Upper lobe of right lung (tissue), 1 donor: ENCODE data around the gene ANKS3. TPM values are rescaled to one million over a fixed set of nuclear protein-coding genes. Genes with fewer than 3 reads are reported as not detected.

ENCODE experiments used
- ATAC-seq: fragments of 200-7000 bp; cut with Tn5 transposase; one replicate; pipeline ENCODE4 v1.9.1; 2020; ENCODE audit warnings: mild to moderate bottlenecking, moderate library complexity
- DNase-seq: peaks from one replicate; pipeline ENCODE4 v3.0.0-alpha.2; 2020
- H3K27ac ChIP-seq: fragments of 200-600 bp; one replicate; pipeline ENCODE4 v1.8.0; 2022
- H3K27me3 ChIP-seq: fragments of 200-600 bp; one replicate; pipeline ENCODE4 v1.8.0; 2022; ENCODE audit warnings: mild to moderate bottlenecking
- H3K36me3 ChIP-seq: fragments of 200-600 bp; one replicate; pipeline ENCODE4 v1.8.0; 2022
- H3K4me1 ChIP-seq: fragments of 200-600 bp; one replicate; pipeline ENCODE4 v1.8.0; 2022
- H3K4me3 ChIP-seq: fragments of 200-600 bp; one replicate; pipeline ENCODE4 v1.8.0; 2022; ENCODE audit warnings: mild to moderate bottlenecking
- H3K9me3 ChIP-seq: fragments of 200-600 bp; one replicate; pipeline ENCODE4 v1.8.0; 2022
- intact Hi-C: fragments of 100-400 bp; cut with DNase I; formaldehyde crosslinking; loops from one replicate; pipeline ENCODE4 v1.11.0; 2022
- total RNA-seq: library from RNA; stranded (reverse); fragmentation: NEBNext Ultra II Directional; extraction: Animal tissue kit (Norgen Biotek cat#: 25700); gene quantifications from one replicate; pipeline ENCODE4 v1.2.1, GENCODE V29; 2021
- TF ChIP-seq, protein P1 (sequence below): fragments of 200-600 bp; IDR thresholded peaks from one replicate; pipeline ENCODE4 v1.8.0; 2022; ENCODE audit warnings: antibody characterized with exemption
- donor health status: DM: no; HTN: yes; CAD: no; lungs with severe emphysema.

ANKS3 gene
- total RNA-seq, 1 donor from 2014 or later, result 20.6 TPM

DNA sequence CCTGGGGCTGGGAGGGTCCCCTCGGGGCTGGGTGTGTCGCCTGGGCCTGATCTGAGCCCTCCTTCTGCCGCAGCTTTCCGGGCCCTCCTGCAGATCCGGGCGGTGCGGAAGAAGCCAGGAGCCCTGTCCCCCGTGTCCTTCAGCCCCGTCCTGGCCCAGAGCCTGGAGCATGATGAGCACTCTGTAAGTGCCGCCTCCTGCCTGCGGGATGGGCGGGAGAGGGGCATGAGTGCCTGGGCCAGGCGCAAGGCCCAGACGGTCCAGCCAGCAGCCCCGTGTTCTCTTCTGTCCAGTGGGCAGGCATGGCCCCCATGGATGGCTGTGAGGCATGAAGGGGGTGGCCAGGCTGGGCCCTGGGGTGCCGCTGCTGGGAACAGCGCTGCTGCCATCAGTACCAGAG is 56.7 kb downstream of the ANKS3 start:
- no peak overlapping the region for H3K27ac ChIP-seq
- DNase-seq (peak; percentile 83), ATAC-seq (peak; percentile 26)
- no peaks in the 10 kb centered on the region for H3K27me3 ChIP-seq
- H3K4me1 ChIP-seq, result peaks cover 19% of the 10 kb centered on the region
- peaks cover 44% of the 10 kb centered on the region for H3K36me3 ChIP-seq
- TF ChIP-seq, protein P1, sequence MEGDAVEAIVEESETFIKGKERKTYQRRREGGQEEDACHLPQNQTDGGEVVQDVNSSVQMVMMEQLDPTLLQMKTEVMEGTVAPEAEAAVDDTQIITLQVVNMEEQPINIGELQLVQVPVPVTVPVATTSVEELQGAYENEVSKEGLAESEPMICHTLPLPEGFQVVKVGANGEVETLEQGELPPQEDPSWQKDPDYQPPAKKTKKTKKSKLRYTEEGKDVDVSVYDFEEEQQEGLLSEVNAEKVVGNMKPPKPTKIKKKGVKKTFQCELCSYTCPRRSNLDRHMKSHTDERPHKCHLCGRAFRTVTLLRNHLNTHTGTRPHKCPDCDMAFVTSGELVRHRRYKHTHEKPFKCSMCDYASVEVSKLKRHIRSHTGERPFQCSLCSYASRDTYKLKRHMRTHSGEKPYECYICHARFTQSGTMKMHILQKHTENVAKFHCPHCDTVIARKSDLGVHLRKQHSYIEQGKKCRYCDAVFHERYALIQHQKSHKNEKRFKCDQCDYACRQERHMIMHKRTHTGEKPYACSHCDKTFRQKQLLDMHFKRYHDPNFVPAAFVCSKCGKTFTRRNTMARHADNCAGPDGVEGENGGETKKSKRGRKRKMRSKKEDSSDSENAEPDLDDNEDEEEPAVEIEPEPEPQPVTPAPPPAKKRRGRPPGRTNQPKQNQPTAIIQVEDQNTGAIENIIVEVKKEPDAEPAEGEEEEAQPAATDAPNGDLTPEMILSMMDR, result no peak
- no peak overlapping the region for H3K4me3 ChIP-seq
- no peaks in the 10 kb centered on the region for H3K9me3 ChIP-seq
- intact Hi-C loops, result no loop called here

DNA sequence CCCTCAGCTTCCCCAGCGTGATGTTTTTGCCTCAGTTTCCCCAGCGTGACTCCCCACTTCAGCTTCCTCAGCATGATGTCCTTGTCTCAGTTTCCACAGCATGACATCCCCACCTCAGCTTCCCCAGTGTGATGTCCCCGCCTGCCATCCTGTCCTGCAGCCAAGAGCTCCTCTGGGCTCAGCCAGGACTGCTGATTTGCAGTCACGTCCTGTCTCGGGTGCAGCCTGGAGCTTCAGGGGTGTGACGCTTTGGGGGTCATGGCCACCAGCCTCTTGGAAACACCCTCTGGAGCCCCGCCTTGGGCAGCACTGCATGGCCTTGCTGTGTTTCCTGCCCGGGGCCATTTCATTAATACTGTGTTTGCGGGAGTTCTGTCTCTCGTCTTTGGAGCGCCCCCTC is 57.2 kb downstream of the ANKS3 start:
- no peak overlapping the region for H3K4me3 ChIP-seq
- H3K27me3 ChIP-seq, result no peaks in the 10 kb centered on the region
- H3K4me1 ChIP-seq, result peaks cover 16% of the 10 kb centered on the region
- DNase-seq (no peak), ATAC-seq (no peak)
- peaks cover 41% of the 10 kb centered on the region for H3K36me3 ChIP-seq
- TF ChIP-seq, protein P1, result no peak
- H3K27ac ChIP-seq, result peak overlapping the region; percentile 36
- intact Hi-C loops, result no loop called here
- no peaks in the 10 kb centered on the region for H3K9me3 ChIP-seq

DNA sequence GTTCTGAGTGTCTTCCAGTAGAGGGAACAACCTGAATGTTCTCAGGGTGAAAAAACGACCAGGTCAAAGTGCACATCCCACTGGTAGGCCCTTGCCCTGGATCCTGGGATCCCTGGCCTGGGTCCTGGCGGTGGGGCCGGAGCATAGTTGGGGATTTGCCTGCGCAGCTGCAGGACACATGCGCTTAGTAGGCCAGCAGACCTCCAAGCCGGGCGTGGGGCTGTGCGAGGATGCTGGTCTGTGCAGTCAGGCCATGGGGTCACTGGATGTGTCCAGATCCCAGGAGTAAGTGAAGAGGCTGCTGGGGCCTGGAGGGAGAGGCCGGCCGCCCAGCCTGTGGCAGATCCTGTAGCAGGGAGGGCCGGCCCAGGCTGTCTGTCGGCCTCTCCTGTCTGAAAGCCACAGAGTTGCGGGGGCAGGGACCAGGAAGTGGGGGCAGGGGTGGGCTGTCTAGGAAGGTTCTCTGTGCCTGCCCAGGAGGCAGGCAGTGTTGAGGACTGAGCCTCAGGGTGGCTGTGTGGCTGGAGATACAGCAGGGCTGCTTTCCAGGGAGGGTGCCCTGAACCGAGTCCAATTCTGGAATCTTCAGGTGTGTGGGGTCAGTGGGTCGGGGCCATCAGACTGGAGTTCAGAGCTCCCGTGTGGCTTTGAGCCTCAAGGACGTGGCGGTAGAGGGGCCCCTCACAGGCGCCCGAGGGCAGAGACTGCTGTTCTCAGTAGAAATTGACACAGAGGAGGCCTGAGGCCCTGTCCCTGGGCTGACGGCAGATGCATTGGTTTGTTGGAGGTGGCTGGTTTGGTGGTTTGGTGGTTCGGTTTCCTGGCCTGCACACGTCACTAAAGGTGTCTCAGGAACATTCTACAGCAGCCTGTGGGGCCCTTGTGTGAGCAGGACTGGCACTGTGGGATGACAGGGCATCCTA is 57.9 kb downstream of the ANKS3 start:
- H3K27ac ChIP-seq, result peak overlapping the region; percentile 36
- no peaks in the 10 kb centered on the region for H3K9me3 ChIP-seq
- H3K4me3 ChIP-seq, result no peak overlapping the region
- no peak for ATAC-seq
- TF ChIP-seq, protein P1, result no peak
- peaks cover 43% of the 10 kb centered on the region for H3K36me3 ChIP-seq
- no peaks in the 10 kb centered on the region for H3K27me3 ChIP-seq
- DNase-seq, result no peak
- intact Hi-C loops, result no loop called here
- H3K4me1 ChIP-seq, result peaks cover 16% of the 10 kb centered on the region

DNA sequence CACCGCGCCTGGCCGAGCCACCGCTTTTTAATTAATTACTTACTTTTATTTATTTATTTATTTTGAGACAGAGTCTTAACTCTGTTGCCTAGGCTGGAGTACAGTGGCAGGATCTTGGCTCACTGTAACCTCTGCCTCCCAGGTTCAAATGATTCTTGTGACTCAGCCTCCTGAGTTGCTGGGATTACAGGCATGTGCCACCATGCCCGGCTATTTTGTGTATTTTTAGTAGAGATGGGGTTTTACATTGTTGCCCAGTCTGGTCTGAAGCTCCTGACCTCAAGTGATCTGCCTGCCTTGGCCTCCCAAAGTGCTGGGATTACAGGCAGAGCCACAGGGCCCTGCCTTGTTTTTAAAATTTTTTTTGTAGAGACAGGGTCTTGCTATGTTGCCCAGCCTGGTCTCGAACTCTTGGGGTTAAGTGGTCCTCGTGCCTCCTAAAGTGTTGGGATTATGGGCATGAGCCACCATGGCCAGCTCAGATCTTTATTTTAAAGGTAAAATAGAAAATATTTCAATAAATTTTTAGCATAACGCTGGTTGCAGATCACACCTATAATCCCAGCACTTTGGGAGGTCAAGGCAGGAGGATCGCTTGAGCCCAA is 59.0 kb downstream of the ANKS3 start:
- no peak overlapping the region for H3K27ac ChIP-seq
- intact Hi-C loops, result no loop called here
- H3K4me1 ChIP-seq, result peaks cover 16% of the 10 kb centered on the region
- peaks cover 53% of the 10 kb centered on the region for H3K36me3 ChIP-seq
- no peaks in the 10 kb centered on the region for H3K27me3 ChIP-seq
- no peak overlapping the region for H3K4me3 ChIP-seq
- TF ChIP-seq, protein P1, result no peak
- ATAC-seq (no peak), DNase-seq (no peak)
- H3K9me3 ChIP-seq, result no peaks in the 10 kb centered on the region

DNA sequence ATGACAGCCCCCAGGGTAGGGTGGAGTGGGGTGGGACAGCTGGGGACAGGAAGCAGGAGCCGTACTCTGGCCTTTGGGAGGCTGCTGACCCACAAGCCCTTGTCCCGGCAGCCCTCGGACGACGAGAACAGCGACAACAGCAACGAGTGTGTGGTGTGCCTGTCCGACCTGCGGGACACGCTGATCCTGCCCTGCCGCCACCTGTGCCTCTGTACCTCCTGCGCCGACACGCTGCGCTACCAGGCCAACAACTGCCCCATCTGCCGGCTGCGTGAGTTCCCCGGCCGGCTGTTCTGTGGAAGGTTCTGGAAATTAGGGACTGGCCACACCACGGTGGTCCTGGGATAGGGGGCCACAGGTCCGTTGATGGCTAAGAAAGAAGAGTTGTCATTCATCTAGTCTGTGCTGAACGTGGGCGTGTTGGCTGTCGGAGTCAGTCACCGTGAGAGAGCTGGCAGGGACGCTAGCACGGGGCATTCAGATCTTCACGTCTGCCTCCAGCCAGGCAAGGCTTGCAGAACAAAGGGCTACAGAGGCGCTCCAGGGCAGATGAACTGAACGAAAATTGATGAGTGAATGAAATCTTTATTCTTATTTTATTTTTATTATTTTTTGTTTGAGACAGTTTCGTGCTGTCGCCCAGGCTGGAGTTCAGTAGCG is 60.6 kb downstream of the ANKS3 start:
- H3K4me1 ChIP-seq, result peaks cover 3% of the 10 kb centered on the region
- no peaks in the 10 kb centered on the region for H3K9me3 ChIP-seq
- ATAC-seq, result no peak
- TF ChIP-seq, protein P1, result no peak
- H3K27ac ChIP-seq, result no peak overlapping the region
- no peaks in the 10 kb centered on the region for H3K27me3 ChIP-seq
- H3K4me3 ChIP-seq, result no peak overlapping the region
- no peak for DNase-seq
- intact Hi-C loops, result no loop called here
- H3K36me3 ChIP-seq, result peaks cover 60% of the 10 kb centered on the region
